GM20000 (cell line): ENCODE results near the gene MAPK8.
"Not testable (repeated sequence)": the region's sequence is repeated elsewhere in the genome, so short reads cannot be mapped to it uniquely, and the experiment has no call there.

Source experiments
- DNase-seq: peaks from one replicate; pipeline ENCODE4 v3.0.0; 2012; ENCODE audit warnings: low spot score
- CTCF ChIP-seq: IDR thresholded peaks from 2 replicates; pipeline ENCODE4 v1.5.1; 2012; ENCODE audit warnings: mild to moderate bottlenecking, control low read depth; ENCODE audit errors: extremely low read depth, missing control alignments

MAPK8 gene

GRCh38 chr10:48274636-48275035 is 31.8 kb upstream of the MAPK8 start, which contains the start of gene FRMPD2:
TSS of gene FRMPD2 (minus strand) at chr10:48274696. CDS start at chr10:48274567, 129 bp downstream.
- no peak for DNase-seq
- TF ChIP-seq CTCF: no peak

- no peak for DNase-seq
- TF ChIP-seq CTCF: no peak
These were observed 29.4 kb upstream of the MAPK8 start for GRCh38 chr10:48277093-48277492.

DNA sequence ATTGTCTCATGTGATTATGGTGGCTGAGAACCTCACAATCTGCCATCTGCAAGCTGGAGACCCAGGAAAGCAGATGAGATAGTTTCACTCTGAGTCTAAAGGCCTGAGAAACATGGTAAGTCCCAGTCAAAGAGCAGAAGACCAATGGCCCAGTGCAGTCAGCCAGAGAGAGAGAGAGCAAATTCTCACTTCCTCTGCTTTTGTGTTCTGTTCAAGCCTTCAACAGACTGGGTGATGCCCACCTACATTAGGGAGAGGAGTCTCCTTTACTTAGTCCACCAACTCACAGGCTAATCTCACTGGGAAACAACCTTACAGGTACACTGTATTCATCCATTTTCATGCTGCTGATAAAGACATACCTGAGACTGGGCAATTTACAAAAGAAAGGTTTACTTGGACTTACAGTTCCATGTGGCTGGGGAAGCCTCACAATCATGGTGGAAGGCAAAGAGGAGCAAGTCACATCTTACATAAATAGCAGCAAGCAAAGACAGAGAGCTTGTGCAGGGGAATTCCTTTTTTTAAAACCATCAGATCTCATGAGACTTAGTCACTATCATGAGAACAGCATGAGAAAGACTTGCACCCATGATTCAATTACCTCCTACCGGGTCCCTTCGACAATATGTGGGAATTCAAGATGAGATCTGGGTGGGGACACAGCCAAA is 27.3 kb upstream of the MAPK8 start:
- DNase-seq: peak; percentile 44
- no peak for TF ChIP-seq CTCF

- DNase-seq: not testable (repeated sequence)
These were observed 24.8 kb upstream of the MAPK8 start for GRCh38 chr10:48281697-48282096.

- DNase-seq: no peak
- no peak for TF ChIP-seq CTCF
These were observed 23.6 kb upstream of the MAPK8 start for GRCh38 chr10:48282829-48283228.

GRCh38 chr10:48284002-48284546 is 22.4 kb upstream of the MAPK8 start:
- no peak for DNase-seq
- no peak for TF ChIP-seq CTCF

GRCh38 chr10:48284811-48285210 is 21.7 kb upstream of the MAPK8 start:
- DNase-seq: no peak
- no peak for TF ChIP-seq CTCF

- DNase-seq: peak; percentile 52
- no peak for TF ChIP-seq CTCF
These were observed 20.8 kb upstream of the MAPK8 start for GRCh38 chr10:48285710-48286109.
